D721Med (cell line): ENCODE results near the gene FEM1B.

Experiments used
- DNase-seq: peaks from one replicate; pipeline ENCODE4 v3.0.0; 2011; ENCODE audit warnings: low spot score; ENCODE audit not compliant: insufficient read length
- FAIRE-seq: peaks from 2 replicates; lab custom pipeline; 2011; peaks lifted over from hg19 to GRCh38; lab: Jason Lieb, UNC
- CTCF ChIP-seq: IDR thresholded peaks from 2 replicates; pipeline ENCODE4 v1.5.1; 2012; ENCODE audit warnings: mild to moderate bottlenecking, control low read depth; ENCODE audit not compliant: insufficient read depth; ENCODE audit errors: missing control alignments

Gene FEM1B

GRCh38 chr15:68292157-68292781, 14.7 kb downstream of the FEM1B start:
- FAIRE-seq (no peak), DNase-seq (no peak)
- TF ChIP-seq CTCF, result no peak

GRCh38 chr15:68292967-68293366, 15.4 kb downstream of the FEM1B start:
- no peak for TF ChIP-seq CTCF
- DNase-seq (no peak), FAIRE-seq (no peak)

GRCh38 chr15:68295014-68295805, 17.7 kb downstream of the FEM1B start:
- FAIRE-seq (no peak), DNase-seq (no peak)
- no peak for TF ChIP-seq CTCF

GRCh38 chr15:68298336-68298735, 20.8 kb downstream of the FEM1B start:
- DNase-seq (no peak), FAIRE-seq (no peak)
- TF ChIP-seq CTCF, result no peak

- FAIRE-seq (no peak), DNase-seq (no peak)
Observed at GRCh38 chr15:68298882-68299381, 21.4 kb downstream of the FEM1B start.

GRCh38 chr15:68299436-68299835, 21.9 kb downstream of the FEM1B start:
- DNase-seq (no peak), FAIRE-seq (no peak)
- no peak for TF ChIP-seq CTCF

More at GRCh38 chr15:68298882-68299381, 21.4 kb downstream of the FEM1B start:
- no peak for TF ChIP-seq CTCF
